HG03571 (cell line): ENCODE data around the gene TLX3.
"Not testable (repeated sequence)": the region's sequence is repeated elsewhere in the genome, so short reads cannot be mapped to it uniquely, and the experiment has no call there.

Experiments
- ATAC-seq: cut with Tn5 transposase; IDR thresholded peaks from one replicate; pipeline ENCODE4 v1.9.1; 2021; ENCODE audit not compliant: unreplicated experiment

The TLX3 gene

DNA sequence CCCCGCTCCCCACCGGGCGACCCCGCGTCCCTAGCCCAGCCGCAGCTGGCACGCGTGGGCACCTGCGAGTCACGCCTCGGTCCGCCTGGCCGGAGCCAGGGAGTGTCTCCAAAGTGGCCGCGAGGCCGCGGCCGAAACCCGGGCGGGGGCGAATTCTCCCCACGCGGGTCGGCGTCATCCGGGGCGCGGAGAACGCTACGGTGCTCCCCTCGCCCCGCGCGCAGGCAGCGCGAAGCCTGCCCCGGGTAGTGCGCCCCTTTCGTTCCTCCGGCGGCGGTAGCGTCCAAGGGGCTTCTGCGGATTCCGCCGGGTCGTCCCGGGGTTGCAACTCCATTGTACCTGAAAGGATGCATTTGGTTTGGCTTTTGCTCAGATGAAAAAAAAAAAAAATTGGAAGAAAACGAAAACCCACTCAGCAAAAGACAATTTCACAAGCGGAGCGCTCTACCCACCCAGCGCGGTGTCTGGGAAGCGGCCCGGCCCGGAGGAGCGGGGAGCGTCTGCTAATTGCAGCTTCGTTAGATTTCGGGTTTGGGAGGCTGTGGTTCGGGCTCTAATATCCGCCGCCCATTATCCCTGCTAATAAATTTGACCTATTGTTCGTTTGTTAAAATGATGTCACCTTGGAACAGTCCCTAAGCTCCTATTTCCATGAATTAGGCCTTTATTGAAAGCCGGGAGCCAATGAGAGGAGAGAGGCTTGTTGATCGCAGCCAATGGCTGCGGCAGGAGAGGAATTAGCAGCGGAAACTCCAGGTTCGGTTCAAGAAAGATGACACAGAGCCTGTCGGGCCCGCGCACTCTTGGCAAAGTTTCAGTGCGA, at the start of gene TLX3:
Gene TLX3, plus strand, starts transcription at position 796 of the 823 bp plus-strand sequence. CDS start 118 bp downstream, outside the sequence.
- no peak for ATAC-seq

DNA sequence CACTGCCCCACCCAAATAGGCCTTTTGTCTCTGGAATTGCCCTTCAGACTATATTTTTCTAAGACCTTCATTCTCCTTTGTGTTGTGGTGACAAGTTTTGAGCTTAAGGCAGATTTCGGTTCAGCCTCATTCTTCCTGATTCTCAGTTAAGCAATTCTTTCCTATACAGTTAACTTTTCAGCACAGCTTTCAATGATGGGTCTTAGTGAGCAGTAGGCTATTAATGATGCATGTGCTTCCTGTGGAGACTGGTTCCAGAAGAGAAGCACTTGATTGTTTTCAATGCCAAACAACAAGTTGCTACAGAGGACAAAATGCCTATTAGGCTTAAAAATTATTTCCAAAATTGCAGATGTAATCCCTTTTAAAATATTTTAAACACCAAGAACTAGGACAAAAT, 47.7 kb upstream of the TLX3 start:
- ATAC-seq, result no peak

DNA sequence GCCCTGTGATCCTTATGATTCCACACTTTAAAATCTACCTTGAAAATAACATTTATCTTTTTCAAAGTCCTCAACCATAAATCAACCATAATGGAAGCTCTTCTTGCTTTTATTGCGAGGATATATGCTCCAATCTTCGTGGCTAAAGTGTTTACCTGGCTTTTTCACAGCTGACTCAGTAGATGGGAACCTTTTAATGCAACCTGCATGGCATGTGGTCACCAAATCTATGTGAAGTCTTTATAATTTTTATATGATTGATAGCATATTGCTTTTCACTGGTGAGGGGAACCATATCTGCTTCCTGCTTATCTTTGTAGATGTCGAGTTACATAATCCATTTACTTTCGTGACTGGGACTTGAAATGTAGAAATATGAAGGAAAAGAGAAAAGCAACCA, 47.1 kb upstream of the TLX3 start:
- ATAC-seq, result no peak

DNA sequence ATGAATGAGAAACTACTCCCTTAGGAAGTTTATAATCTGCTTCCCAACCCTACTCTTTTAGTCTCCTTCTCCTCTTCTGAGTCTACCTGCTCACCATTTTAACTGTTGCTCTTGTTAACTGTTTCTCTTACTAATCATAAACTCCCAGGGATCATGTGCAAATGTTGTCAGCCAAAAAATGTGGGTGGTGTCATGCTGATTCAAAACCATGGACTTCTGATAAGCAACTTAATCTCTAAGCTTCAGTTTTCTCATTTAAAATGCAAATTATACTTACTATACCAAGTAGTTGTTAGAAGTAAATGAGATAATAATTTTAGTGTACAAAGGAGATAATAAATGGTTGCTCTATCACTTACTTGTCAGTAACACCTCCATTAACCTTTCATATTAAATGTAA, 45.9 kb upstream of the TLX3 start:
- no peak for ATAC-seq

DNA sequence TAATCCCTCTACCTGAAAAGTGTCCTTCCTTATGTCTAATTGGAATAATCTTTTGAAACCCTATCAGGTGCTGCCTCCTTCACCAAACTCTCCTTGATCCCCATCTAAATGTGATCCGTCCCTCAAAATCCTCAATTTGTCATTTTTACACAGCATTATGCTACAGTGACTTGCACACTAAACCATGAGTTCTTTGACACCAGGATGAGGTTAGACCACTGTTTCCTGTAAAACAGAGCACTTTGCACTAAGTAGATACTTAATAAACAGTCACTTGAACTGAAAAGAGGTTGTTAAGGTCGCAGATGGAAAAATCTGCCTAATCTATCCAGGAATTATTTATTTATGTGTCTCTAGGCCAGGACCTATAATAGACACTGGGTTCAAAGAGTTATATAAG, 44.2 kb upstream of the TLX3 start:
- no peak for ATAC-seq

DNA sequence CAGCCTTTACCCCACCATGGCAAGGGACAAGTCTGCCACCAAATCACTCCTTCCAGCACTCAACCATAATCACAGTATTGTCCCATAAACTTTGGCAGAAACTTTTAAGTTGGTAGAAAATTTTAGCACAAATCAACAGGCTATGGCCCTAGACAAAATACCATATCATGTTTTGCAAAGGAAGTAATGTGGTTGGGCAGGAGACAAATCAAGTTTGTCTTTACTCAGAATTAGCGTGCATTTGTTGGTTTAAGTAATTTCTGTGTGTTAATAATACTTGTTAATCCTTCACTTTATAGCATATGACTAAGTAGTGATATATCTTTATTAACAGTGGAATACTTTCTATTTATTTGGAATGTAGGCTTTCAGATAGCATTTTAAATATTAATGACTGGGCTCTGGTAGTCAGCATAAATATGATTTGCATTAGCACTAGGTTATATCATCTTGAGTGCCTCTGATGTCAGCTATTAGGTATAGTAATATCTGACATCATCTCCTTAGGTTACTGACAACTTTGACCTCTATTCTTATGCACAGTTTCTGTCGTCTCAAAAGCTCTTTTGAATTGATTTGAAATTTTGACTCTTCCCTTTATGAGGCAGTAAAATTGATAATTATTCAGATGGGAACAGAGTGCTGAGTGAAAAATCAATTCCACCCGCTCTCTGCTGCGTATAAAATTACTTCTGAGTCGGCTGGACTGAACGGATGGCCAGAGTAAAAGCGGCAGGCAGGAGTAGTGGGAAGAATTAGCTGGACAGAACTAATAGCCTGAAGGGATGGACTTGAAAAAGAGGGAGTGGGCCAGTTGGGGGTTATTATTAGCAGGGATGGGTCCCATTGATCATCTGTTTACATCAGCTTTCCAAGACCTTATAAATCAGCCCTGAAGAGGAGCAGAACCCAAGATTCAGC, 40.1 kb upstream of the TLX3 start:
- ATAC-seq, result no peak

DNA sequence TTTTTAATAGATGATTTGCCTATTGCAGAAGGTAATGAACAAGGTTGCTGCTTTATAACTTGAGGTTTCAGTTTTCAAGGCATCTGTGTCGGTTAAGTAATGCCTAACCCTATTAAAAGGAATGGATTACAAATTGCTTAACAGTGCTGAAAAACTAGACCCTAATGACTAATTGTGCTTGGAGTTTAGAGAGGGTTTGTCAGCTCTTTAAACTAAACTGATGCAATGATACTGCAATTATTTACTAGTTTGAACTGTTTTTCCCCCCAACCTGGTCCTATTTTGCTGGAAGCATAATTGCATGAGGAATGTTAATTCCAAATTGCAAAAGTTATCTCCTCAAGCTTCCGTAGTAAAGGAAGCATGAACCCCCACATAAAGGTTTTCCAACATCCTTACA, 39.3 kb upstream of the TLX3 start:
- ATAC-seq, result peak; percentile 63

DNA sequence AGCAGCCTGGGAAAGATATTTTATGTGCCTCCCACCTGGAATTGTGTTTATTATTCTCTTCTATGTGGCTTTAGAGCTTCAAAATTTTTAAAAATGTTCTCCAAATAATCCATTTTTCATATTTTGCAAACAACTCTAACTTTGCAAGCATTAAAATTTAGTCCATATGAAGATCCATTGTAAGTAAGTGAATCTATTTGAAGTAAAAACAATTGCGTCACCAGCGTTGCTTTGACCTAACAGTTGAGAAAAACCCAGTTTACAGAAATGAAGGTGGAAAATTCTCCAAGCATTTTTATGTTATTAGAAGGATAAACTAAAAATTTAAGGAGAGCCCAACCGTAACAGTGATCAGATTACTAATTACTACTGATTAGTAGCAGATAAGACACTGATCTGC, 38.9 kb upstream of the TLX3 start:
- ATAC-seq, result no peak

DNA sequence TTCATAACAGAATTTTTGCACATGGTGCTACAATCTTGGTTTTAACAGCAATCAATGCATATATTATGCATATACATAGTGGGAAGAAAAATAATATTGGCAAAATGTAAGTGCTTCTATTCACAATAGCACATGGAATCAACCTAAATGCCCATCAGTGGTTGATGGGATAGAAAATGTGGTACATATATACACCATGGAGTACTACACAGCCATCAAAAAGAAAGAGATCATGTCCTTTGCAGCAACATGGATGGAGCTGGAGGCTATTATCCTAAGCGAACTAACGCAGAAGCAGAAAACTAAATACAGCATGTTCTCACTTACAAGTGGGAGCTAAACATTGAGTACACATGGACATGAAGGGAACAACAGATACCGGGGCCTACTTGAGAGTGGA, 37.2 kb upstream of the TLX3 start:
- ATAC-seq, result no peak

DNA sequence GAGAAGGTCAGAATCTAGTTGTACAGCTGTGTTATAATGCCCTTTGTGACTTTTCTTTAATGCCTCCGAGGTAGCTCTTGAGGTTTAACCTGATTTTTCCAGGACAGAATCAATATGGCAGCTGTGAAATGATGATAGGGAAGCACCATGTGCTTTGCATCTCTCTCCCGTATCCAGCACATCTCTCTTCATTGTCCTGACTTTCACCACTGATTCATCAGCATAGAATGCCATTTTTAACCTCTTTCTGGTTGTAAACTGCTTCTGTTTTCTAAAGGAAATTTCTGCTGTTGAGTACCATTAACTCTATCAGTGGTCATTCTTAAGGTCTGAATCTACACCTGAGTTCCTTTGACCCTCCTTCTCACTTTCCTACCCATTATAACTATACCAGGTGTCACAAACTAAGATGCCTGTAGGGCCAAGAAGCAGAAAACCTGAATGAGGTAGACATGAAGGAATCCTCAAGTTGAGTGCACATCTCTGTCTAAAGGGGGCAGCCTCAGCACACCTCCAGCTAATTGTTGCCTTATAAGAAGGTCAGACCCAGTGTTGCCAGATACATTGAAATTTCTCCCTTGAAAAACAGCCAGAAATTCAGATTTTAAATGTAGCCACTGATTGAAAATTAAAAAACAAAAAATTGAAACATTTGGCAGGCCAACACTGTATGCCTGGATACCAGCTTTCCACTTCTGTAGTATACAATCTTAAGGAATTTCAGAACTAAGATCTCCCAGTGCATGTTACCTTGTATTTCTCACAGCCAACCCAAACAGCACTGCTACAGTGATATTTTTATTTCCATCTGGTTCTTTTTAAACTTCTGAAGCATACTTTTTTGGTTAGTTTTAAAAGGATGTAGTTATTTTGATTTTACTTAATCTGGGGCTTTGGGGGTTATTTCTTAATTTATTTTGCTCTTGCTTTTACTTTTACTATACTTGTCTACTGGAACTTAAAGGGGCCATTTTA, 35.8 kb upstream of the TLX3 start:
- no peak for ATAC-seq

DNA sequence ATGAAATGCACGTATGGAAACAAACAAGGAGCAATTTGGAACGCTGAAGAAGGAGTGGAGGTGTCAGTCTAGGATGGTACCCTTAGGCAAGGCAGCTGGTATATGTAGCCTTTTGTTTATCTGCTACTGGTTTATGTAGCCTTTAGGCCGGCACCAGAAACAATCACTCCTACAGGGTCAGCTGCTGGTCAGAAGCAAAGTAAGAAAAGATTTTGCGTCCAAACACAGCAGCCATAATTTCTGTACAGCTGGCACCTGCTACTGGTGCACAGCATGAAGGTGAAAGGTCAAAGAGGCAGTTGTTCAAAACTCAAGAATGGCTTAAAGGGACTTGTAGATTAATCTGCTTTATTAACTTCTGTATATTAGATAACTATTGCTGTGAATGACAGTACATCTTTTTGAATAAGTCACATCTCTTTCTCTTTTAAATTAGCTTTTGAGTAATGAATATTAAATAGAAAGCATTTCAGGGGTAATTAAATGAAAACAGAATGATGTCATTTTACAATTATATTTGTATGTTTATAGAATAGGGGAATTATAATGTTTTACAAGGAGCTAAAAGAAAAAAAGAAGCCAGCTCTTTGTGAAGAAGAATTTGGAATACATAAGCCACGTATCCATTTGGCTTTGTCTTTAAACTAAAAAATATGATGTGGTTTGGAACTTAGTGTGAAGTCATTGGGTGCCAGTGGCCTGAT, 33.1 kb upstream of the TLX3 start:
- ATAC-seq, result no peak

DNA sequence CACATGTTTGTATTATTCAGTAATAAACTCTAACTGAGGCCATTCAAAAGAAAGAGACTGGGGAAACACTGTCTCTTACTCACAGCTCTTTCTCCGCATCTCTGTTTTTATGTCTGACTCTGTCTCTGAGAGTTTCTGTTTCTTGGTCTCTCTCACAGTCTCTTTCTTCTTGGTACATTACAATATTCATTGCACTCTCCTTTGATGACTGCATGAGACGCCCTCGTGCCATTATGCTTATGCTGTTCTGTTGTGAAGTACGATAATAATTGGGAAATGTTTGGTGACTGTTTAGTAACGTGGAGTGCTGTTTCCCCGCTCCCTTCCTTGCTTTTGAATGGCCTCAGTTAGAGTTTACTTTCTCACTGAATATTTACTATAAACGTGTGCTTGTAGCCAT, 25.3 kb upstream of the TLX3 start:
- ATAC-seq, result no peak

DNA sequence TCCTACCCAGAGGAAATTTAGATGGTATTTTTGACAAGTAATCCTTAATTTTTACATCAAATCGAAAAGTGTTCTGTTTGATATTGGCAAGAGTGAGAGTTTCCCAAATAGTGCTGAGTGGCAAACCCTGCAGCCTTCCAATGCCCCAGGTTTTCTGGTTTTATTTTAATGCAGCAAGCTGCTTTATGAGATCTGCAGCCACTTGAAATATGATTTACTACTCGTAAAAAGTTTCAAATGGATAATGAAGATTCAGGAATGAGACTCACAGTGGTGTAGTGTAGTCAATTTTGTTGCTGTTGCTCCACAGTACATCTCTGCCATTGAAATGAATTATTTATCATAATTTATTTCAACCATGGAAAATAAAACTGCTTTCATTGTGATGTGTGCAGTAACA, 23.6 kb upstream of the TLX3 start:
- no peak for ATAC-seq

DNA sequence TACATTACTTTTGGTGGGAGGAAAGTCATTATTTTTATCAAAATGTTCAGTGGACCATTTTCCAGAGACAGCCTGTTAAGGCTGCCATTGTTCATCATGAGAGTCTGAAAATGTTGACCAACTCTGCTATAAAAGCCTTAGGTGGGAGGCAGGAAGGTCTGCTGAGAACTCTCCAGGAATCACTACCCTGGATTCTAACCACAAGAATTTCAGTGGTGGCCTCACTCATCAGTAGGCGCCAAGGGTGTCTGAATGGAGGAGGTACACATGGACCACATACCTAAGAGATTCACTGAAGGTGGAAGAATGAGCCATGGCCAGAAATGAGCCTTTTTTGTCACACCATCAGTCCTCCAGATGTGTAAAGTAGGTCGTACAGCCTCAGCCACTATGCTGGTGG, 21.0 kb upstream of the TLX3 start:
- ATAC-seq, result no peak

DNA sequence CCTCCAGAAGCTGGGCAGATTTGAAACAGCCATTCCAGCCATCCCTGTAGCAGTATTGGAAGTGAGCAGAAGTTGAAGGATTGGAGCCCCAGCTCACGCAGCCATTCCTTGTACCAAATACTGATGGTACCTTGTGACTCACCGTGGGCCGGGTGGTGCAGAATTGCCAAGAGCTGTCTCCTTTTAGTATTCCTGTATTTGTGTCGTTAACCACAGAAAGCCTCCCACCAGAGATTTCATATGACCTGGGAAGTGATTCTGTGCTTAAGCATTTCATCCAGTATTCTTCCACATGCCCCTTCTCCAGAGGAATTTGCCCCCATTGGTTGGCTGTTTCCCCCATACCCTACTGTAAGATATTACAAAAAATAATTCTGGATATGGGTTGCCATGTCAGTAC, 17.7 kb upstream of the TLX3 start:
- no peak for ATAC-seq

DNA sequence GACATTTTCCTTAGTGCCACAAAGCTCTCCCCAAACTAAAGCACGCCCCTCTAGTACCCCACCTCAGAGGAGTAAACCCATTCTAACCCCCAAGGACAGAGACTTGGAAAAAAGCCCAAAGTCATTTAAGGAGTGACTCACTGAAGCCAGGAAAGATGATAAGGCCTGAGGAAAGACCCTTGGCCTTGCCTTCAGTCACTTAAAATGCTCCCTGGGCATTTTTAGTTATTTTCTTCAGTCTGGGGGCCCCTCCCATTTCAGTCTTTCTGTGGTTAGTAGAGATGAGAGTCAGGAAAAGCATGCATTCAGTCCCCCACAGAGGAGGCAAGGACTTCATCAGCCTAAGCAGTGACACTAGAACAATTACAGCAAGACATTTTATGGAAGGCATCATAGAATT, 13.7 kb upstream of the TLX3 start:
- ATAC-seq, result no peak

DNA sequence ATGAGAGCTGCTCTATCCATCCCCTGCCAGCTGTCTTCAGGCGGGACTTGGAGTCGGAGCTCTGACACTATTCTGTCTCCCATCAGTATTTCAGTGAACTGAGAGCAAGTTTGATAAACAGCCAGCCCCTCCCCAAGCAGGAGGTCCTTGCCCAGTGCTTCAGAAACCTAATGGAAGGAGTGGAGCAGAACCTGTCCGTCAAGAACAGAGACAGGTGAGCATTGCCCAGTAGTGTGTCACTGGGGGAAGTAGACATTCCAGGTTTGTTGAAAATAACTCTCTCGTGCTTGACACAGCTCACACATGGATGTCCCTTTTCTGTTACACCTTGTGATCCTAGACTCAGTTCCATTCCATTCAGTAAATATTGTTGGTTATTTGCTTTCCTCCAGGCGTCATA, 13.2 kb upstream of the TLX3 start:
- ATAC-seq, result no peak

DNA sequence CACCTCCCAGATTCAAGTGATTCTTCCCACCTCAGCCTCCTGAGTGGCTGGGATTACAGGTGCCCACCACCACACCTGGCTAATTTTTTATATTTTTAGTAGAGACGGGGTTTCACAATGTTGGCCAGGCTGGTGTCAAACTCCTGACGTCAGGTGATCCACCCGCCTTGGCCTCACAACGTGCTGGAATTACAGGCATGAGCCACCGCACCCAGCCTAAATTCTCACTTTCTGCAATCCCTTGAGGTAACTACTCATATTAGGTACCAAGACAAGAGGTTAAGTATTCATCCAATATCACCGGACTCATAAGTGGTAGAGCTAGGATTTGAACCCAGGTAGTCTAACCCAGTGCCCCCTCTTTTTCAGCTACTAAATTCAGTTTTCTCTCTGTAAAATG, 11.1 kb upstream of the TLX3 start:
- ATAC-seq, result not testable (repeated sequence)

DNA sequence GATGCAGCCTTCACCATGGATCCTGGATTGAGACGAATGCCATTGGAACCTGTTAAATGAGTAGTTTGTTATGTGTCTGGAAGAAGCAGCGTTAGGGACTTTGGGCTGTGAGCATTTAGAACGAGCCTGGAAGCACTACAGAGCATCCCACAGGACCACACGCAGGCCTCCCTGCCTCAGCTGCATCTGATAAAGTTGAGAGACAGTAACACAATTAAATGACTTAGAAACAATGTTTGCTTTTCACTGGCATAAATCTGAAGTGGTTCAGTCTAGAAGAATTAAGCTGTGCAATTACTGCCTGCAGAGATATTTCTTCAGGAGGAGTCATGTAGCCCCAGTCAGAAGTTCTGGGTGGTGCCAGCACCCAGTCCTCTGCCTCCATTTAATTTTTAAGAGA, 9.8 kb upstream of the TLX3 start:
- no peak for ATAC-seq

DNA sequence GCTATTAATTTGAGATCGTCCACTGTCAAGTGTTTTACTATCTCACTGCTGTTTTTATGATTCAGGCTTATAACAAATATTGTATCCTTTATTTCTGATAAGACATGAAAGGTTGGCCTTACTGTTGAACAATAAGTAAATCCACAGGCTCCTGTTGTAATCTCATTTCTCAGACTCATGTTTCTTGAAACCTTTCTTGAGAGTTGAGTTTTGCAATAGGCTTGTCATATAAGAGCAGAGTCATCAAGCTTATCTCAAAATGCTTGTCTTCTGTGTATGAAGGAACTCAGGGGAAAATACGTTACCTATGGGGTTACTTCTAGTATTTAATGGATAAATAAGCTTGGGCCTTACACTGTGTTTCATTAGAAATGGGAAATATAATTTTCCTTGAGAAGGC, 9.2 kb upstream of the TLX3 start:
- ATAC-seq, result no peak
